H54 (cell line): ENCODE measurements around the gene CATSPER4.
A peak's percentile ranks its signal among the peaks of the same experiment; 100 is the strongest.

Experiments
- DNase-seq: peaks from one replicate; pipeline ENCODE4 v3.0.0; 2011; ENCODE audit warnings: low spot score, mixed read lengths; ENCODE audit not compliant: insufficient read length
- FAIRE-seq: peaks from 3 replicates; lab custom pipeline; 2011; peaks lifted over from hg19 to GRCh38; lab: Jason Lieb, UNC
- POLR2A ChIP-seq: IDR thresholded peaks from 2 replicates; pipeline ENCODE4 v1.6.1; 2011; ENCODE audit warnings: low read depth, mild to moderate bottlenecking, low read length

Gene CATSPER4

DNA sequence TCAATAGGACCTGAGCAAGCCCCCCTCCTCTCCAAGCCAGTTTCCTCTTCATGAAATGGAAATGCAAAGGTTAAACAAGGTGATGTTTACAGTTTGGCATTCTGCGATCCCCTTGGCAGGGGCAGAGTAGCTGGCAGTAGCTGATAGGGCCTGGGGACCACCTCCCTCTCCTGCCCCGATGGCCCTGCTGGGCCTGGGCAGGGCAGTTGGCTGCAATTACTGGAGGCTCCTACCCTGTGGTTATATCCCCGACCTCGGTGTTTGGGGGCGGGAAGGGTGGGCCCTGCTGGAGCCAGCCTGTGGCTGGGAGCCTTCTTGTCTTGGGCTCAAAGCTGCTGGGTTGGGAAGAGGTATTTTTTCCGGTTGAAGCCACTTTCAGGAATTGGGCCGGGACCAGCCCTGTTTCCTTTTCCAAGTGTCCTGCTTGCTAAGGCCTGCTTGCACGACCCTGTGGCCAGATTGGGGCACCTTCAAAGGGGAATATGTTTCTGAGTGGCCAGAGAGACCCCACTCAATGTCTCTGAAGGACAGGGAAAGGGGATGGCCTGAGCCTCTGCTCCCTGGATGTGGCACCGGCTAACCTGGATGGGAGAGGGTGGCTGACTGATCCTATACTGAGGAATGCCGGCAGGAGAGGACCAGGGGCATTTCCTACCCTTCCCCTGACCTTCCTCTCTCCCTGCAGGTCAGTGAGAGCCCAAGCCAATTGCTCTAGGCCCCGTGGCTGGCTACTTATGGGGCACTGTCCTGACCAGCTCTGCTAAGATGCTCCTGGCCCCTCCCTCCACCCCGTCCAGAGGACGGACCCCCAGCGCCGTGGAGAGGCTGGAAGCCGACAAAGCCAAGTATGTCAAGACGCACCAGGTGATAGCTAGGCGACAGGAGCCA lies 29.6 kb upstream of the CATSPER4 start:
- no peak for FAIRE-seq
- no peak for DNase-seq
- no peak for TF ChIP-seq POLR2A

DNA sequence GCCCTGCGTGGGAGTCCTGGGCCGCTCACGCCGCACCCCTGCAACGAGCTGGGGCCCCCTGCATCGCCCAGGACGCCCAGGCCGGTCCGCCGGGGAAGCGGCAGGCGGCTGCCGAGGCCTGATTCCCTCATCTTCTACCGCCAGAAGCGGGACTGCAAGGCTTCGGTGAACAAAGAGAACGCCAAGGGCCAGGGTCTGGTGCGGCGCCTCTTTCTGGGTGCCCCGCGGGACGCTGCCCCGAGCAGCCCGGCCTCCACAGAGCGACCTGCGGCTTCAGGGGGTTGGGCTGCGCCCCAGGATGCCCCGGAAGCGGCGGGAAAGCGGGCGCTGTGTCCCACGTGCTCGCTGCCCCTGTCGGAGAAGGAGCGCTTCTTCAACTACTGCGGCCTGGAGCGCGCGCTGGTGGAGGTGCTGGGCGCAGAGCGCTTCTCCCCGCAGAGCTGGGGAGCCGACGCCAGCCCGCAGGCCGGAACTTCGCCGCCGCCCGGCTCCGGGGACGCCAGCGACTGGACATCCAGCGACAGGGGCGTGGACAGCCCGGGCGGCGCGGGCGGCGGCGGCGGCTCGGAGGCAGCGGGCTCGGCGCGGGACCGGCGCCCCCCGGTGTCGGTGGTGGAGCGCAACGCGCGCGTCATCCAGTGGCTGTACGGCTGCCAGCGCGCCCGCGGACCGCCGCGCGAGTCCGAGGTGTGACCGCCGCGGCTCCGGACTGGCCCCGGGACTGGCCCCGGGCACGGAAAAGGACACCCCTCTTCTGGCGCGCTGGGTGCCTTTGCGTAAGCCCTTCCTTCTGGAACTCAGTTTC lies 28.8 kb upstream of the CATSPER4 start:
- FAIRE-seq, result no peak
- no peak for TF ChIP-seq POLR2A

DNA sequence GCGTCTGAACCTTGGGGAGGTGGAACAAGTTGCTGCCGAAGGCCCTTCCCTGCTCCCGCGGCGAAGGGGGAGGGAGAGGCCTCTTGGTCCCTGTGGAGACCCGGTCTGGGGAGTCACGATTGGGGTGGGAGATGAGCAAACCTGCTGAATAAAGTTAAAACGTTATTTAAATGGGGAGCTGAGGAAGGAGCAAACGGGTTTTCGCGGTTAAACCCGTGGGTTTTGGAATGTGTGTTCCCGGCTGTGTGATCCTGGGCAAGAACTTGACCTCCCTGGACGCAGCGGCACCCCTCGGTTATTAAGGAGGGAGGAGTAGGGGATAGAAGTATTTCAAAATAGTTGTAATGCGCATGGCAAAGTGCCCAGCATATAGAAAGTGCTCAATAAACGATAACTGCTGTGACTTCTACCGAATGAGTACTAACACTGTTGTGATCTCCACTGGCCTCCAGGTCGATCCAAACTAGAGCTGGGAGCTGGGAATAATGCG lies 28.1 kb upstream of the CATSPER4 start:
- no peak for FAIRE-seq
- no peak for DNase-seq
- TF ChIP-seq POLR2A, result no peak

More for the DNA sequence above, 28.8 kb upstream of the CATSPER4 start:
- DNase-seq, result no peak

DNA sequence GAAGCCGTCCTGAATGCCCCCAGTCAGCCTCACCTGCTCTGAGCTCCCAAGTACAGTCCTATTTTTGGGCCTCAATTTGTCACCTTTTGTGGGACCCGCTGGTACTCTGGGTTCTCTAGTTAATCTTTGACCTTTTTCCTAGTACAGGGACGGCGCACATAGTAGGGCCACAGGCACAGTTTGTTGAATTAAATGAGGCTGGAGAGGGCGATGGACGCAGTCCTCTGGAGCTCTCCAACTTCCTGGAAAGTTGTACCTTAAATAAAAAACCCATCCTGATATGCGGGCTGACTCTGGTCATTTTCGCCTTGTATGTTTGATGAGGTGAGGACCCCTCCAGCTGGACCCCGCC lies 26.7 kb upstream of the CATSPER4 start:
- TF ChIP-seq POLR2A, result no peak
- FAIRE-seq (no peak), DNase-seq (no peak)

DNA sequence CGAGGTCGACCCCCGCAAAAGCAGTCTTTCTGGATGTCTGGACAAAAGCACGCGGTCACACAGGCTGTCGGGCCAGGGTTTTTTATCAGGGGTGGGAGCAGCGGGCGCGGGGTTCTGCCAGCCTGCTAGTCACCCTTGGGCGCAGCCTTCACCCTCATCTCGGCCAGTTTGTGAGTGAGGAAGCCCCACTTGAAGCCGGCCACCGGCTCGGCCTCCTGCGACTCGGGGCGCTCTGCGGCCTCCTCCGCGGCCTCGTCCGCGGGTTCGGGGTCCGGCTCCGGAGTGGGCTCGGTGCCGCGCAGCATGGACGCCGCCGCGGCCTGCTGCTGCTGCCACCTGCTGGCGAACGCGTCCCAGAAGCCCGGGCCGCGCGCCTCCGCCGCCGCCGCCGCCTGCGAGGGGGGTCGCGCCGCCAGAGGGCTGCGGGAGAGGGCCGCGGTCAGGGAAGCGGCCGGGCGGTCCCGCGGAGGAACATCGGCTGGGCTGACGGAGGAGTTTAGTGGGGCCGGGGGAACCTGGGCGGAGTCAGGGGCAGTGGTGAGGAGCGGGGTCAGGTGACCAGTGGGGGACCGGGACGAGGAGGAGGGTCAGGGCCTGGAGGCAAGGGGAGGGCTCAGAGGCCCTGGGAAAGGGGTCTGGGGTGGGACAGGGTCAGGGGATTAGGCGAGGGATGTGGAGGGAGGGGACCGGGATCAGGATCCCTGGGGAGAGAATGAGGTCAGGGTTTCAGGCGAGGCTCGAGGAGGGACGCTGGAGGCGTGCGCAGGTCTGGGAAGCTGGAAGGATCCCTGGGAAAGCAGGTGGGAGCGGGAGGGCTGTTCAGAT lies 26.2 kb upstream of the CATSPER4 start:
- DNase-seq, result no peak
- FAIRE-seq, result no peak
- no peak for TF ChIP-seq POLR2A

DNA sequence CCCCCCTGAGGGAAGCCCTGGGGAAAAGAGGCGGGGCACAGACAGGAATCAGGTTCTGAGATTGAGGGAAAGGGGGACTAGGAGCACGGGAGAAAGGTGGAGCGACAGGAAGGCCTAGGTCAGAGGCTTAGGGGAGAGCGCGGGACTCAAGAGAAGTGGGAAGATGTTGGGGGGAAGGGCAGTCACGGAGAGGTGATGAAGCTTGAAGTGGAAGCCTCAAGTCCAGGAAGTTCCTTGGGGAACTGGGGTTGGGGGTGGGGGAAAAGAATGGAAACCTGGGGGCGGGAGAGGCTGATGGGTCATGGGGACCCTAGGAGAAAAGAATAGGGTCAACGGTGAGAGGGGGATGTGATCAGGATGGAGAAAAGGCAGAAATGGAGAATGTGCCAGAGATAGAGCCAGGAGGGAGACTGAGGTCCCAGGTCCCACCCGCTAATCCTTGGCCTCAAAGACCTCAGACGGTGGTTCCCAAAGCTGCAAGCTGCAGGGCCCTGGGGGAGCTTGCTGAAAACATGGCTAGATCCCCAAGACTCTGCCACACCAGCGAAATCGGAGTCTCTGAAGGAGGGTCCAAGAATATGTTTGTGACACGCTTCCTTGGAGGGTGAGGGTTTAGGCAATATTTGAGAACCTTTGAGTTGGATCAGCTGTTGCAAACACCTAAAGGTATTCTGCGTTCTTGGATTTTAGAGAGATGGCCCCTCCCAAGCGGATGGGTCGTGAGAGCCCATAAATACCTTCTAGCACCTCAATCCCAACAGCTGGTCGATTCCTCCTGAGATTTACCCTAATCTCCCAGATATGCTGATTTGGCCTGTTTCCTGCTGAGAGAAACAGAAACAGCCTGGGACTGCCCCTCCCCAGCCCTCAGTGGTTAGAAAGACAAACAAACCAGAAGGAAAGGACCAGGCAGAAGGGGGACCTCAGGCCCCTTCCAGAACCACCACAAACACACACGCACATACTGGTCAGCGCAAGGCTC lies 25.2 kb upstream of the CATSPER4 start:
- FAIRE-seq (no peak), DNase-seq (no peak)
- TF ChIP-seq POLR2A, result no peak

DNA sequence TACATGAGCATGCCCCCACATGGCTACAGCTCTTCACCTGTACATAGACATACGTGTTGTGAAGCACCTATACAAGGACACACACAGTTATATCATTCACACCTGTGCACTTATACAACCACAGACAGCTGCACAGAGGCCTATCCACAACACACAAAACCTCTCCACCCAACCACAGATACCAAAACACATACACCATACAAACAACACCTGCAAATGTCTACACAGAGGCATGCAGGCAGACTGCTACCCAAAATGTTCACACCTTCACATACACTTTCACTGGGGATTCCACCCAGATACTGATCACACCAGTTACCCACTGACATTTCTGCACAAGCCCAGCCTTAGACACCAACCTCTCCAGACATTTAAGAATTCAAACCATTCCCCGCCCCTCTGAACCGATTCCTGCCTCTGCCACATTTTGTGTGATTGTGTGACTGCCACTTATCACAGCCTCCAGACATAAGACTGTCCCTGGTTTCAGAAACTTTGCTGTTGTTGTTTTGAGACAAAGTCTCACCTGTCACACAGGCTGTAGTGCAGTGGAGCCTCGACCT lies 23.6 kb upstream of the CATSPER4 start:
- no peak for TF ChIP-seq POLR2A
- DNase-seq (no peak), FAIRE-seq (no peak)

DNA sequence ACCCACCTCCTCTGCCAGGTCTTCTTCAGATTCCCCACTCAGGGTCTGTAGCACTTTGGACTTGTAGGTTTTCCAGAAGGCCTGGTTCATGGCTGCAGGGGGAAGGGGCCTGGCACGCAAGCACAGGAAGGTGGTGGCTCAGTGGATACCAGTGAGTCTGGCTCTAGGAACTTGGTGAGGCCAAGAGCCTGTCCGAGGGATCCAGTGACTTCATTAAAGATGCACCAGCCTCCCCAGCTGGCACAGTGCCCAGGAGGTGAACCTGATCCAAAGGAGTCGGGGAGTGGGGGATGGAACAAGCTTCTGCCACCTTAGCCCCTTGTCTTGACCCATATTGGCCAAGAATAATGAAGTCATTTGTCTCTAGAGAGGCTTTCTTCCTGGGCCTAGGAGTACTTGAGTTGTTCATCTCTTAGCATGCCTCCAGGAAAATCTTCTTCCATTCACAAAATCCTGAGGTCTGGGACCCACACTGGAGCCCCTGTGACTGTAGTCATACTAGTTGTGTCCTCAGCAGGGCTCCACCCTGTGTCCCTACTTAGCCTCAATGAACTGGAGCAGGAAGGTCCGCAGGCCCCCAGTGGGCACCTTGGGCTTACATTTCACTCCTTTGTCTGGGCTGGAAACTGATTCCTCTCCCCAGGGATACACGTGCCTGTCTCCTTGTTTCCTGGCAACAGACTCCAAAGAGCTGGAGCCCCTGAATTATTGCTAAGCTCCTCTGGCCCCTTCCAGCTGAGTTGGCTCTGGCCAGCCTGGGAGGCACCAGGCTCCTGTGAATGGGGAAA lies 21.8 kb upstream of the CATSPER4 start, which contains the start of gene C1orf232:
C1orf232 (minus strand) TSS at position 554 of the 788 bp plus-strand sequence; CDS start at position 90, 464 bp downstream.
- no peak for TF ChIP-seq POLR2A
- FAIRE-seq (no peak), DNase-seq (no peak)

DNA sequence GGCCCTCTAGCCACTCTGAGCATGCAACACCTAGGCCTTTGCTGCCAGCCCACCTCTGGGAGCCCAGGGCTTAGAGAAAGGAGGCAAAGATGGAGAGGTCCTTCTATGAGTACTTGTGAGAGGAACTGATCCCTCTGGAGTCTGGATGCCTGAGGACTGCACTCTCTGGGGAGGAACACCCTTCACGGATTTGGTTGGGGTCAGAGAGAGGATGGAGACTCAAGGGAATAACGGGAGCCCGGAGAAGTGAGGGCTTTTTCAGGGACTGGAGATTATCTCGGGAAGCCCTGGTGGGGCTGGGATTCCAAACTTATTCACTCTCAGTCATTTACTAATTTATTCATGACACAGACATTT lies 21.2 kb upstream of the CATSPER4 start:
- FAIRE-seq, result no peak
- no peak for DNase-seq
- no peak for TF ChIP-seq POLR2A

DNA sequence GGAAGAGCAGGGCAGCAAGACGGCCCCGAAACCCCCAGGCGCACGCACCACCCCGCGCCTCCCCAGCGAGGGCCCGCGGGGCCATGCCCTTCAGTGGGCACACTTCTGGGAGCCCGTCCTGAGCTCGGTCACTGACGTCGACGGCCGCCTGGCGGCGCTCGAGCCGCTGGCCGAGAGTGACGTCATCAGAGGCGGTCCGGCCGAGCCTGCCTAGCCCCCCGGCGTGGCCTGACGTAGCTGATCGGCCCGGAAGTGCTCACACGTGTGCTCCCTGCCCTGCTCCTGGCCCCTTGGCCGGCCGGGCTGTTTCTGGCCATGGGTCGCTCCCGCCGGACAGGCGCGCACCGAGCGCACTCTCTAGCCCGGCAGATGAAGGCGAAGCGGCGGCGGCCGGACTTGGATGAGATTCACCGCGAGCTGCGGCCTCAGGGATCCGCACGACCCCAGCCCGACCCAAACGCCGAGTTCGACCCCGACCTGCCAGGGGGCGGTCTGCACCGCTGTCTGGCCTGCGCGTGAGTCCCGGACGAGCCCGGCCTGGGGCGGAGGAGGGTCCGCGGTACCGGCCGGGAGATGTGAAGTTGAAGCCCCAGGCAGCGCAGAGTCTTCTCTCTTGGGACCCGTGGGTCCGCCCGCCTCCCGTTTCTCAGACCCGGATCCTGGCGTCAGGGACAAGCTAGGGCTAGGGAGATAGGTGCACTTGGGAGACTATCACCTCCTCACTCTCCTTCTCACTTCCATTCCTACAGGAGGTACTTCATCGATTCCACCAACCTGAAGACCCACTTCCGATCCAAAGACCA lies 20.5 kb upstream of the CATSPER4 start, which contains the start of gene ZNF593:
ZNF593 (plus strand) TSS at position 240 of the 803 bp plus-strand sequence; CDS start at position 316, 76 bp downstream.
- DNase-seq (peak; percentile 96), FAIRE-seq (peak; percentile 68)
- peak; percentile 62 for TF ChIP-seq POLR2A

DNA sequence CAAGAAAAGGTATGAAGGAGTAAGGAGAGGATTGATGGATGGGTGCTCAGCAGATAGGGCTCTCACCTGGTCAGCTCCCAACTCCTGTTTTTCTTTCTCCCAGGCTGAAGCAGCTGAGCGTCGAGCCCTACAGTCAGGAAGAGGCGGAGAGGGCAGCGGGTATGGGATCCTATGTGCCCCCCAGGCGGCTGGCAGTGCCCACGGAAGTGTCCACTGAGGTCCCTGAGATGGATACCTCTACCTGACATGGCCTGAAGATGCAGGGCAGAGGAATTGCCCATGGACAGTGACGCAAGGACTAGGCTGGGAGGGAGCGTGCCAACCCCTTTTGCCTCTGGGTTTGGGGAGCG lies 20.0 kb upstream of the CATSPER4 start:
- DNase-seq, result no peak
- no peak for TF ChIP-seq POLR2A
- FAIRE-seq, result no peak
